Activated gamma-delta T cell (primary cell): ENCODE measurements around the gene TTC36.
A peak's percentile ranks its signal among the peaks of the same experiment; 100 is the strongest.
"Not testable (repeated sequence)": the region's sequence is repeated elsewhere in the genome, so short reads cannot be mapped to it uniquely, and the experiment has no call there.

ENCODE experiments used
- DNase-seq: peaks from one replicate; lab custom pipeline; 2025; lab: John Stamatoyannopoulos, UW

TTC36 gene

DNA sequence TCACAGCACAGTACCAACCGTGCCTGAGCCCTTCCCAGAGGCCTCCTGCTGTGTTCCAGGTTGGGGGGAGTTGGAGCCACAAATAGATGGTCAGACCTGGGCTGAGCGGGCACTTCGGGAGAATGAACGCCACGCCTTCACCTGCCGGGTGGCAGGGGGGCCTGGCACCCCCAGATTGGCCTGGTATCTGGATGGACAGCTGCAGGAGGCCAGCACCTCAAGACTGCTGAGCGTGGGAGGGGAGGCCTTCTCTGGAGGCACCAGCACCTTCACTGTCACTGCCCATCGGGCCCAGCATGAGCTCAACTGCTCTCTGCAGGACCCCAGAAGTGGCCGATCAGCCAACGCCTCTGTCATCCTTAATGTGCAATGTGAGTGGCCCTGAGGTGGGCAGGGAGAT, 4.8 kb downstream of the TTC36 start:
- DNase-seq, result no peak

- DNase-seq, result no peak
Measured at GRCh38 chr11:118532852-118533768, 5.8 kb downstream of the TTC36 start.

- DNase-seq, result no peak
Measured at GRCh38 chr11:118533769-118534729, 6.8 kb downstream of the TTC36 start.

GRCh38 chr11:118535261-118535660, 8.0 kb downstream of the TTC36 start:
- DNase-seq, result no peak

GRCh38 chr11:118536726-118537125, 9.5 kb downstream of the TTC36 start:
- DNase-seq, result no peak

GRCh38 chr11:118537409-118537980, 10.2 kb downstream of the TTC36 start:
- DNase-seq, result no peak

- DNase-seq, result no peak
Measured at GRCh38 chr11:118544010-118544646, 16.9 kb downstream of the TTC36 start.

DNA sequence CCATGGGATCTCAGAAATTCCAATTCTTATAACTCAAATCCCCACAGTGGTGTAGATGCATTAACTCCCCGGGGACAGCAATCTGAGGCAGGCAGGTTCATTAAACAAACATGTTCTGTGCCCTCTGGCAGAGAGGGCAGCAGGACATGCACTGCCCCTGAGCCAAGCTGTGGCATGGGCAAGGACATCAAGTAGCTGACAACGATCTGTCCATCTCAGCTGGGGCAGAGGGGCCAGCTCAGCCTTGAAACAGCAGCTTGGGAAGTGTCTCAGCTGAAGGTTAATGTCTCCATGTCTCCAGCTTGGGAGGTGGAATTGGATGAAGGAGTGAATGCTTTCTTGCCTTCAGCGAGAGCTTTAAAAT, 17.4 kb downstream of the TTC36 start:
- DNase-seq, result no peak

- DNase-seq, result no peak
Measured at GRCh38 chr11:118545533-118545932, 18.3 kb downstream of the TTC36 start.

DNA sequence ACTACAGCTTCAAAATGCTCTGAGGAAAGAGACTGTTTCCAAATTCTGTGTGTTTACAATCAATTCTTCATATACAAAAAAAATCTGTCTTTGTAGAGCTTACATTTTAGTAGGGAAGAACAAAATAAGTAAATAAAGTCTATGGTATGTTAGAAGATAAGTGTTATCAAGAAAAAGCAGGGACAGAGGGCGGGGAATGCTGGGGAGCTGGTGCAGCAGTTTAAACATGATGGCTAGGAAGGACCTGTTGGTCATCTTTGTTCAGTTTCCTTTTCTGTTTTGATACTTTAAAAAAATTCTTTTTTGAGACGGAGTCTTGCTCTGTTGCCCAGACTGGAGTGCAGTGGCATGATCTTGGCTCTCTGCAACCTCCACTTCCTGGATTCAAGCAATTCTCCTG, 19.9 kb downstream of the TTC36 start:
- no peak for DNase-seq

GRCh38 chr11:118552341-118552740, 25.1 kb downstream of the TTC36 start:
- no peak for DNase-seq

GRCh38 chr11:118560806-118561205, 33.5 kb downstream of the TTC36 start:
- no peak for DNase-seq

DNA sequence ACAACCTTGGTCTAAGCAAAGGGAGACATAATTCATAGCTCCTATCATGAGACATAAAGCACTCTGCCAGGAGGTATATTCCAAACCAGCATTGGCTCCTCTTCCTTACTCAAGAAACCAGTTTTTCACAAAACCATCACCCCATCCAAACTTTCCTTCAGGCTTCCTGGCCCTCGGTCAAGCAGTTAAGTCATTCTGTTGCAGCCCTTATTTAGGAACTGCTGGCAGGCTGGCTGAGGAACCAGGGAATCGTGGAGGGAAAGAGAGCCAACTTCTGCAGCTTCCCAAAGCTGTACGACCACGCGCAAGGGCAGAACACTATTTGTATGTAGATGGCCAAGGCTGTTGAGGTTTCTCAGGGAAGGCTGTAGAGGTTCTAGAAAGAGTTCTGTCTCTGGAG, 37.8 kb downstream of the TTC36 start:
- DNase-seq, result no peak

DNA sequence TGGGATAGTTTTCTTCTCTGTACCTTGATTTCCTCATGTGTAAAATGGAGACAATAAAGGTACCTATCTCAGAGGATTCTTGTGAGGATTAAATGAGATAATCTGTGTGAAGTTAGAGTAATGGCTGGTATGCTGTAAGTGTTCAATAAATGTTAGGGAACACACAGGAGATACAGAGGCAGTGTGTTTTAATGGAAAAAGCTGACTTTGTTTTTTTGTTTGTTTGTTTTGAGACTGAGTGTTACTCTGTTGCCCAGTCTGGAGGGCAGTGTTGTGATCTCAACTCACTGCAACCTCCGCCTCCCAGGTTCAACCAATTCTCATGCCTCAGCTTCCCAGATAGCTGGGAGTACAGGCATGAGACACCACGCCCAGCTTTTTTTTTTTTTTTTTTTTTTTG, 42.4 kb downstream of the TTC36 start:
- DNase-seq, result no peak

GRCh38 chr11:118570787-118571186, 43.5 kb downstream of the TTC36 start:
- DNase-seq, result no peak

- not testable (repeated sequence) for DNase-seq
Measured at GRCh38 chr11:118571701-118572060, 44.4 kb downstream of the TTC36 start.

- peak; percentile 46 for DNase-seq
Measured at GRCh38 chr11:118572061-118572980, 45.0 kb downstream of the TTC36 start, which contains the start of gene ARCN1. TSS of gene ARCN1 (plus strand) at chr11:118572409. CDS start at chr11:118572548, 139 bp downstream.

GRCh38 chr11:118572981-118573550, 45.8 kb downstream of the TTC36 start:
- no peak for DNase-seq

- DNase-seq, result no peak
Measured at GRCh38 chr11:118574636-118575035, 47.4 kb downstream of the TTC36 start.

- not testable (repeated sequence) for DNase-seq
Measured at GRCh38 chr11:118577995-118578394, 50.7 kb downstream of the TTC36 start.
